ENCODE data around the gene DNAI7.

Gene DNAI7

GRCh38 chr12:25083211-25083610 is 111.7 kb downstream of the DNAI7 start:
- no peak overlapping the region for H3K27ac ChIP-seq (ENCODE audit: low read depth, low read length)
- H3K9me3 ChIP-seq (ENCODE audit: control insufficient read depth in 1 of 2, low read length in 2 of 2): no peaks in the 10 kb centered on the region
- no peak overlapping the region for H3K9ac ChIP-seq (ENCODE audit: low read depth in 1 of 2, low read length in 2 of 2)
- H3K36me3 ChIP-seq (ENCODE audit: control insufficient read depth in 1 of 2, insufficient read depth in 2 of 2, low read length in 2 of 2): peaks cover 0 to 6% of the 10 kb centered on the region in 2 donors
- H3K4me1 ChIP-seq (ENCODE audit: control insufficient read depth in 1 of 2, insufficient read depth in 2 of 2, low read length in 2 of 2): no peaks in the 10 kb centered on the region
- no peaks in the 10 kb centered on the region for H3K27me3 ChIP-seq (ENCODE audit: control insufficient read depth in 1 of 2, insufficient read depth in 2 of 2, low read length in 2 of 2)
- H3K4me3 ChIP-seq (ENCODE audit: low read depth in 1 of 2, low read length in 2 of 2): no peak overlapping the region

GRCh38 chr12:25082628-25083027 is 112.3 kb downstream of the DNAI7 start:
- no peak overlapping the region for H3K9ac ChIP-seq (ENCODE audit: low read depth in 1 of 2, low read length in 2 of 2)
- no peak overlapping the region for H3K27ac ChIP-seq (ENCODE audit: low read depth, low read length)
- no peaks in the 10 kb centered on the region for H3K4me1 ChIP-seq (ENCODE audit: control insufficient read depth in 1 of 2, insufficient read depth in 2 of 2, low read length in 2 of 2)
- H3K27me3 ChIP-seq (ENCODE audit: control insufficient read depth in 1 of 2, insufficient read depth in 2 of 2, low read length in 2 of 2): no peaks in the 10 kb centered on the region
- peaks cover 0 to 6% of the 10 kb centered on the region in 2 donors for H3K36me3 ChIP-seq (ENCODE audit: control insufficient read depth in 1 of 2, insufficient read depth in 2 of 2, low read length in 2 of 2)
- H3K4me3 ChIP-seq (ENCODE audit: low read depth in 1 of 2, low read length in 2 of 2): no peak overlapping the region
- no peaks in the 10 kb centered on the region for H3K9me3 ChIP-seq (ENCODE audit: control insufficient read depth in 1 of 2, low read length in 2 of 2)

GRCh38 chr12:25079393-25079792 is 115.6 kb downstream of the DNAI7 start:
- Histone ChIP-seq H3K9ac (ENCODE audit: low read depth in 1 of 2, low read length in 2 of 2) (no peak overlapping the region), H3K9me3 (ENCODE audit: control insufficient read depth in 1 of 2, low read length in 2 of 2) (no peaks in the 10 kb centered on the region), H3K4me3 (ENCODE audit: low read depth in 1 of 2, low read length in 2 of 2) (no peak overlapping the region), H3K27ac (ENCODE audit: low read depth, low read length) (no peak overlapping the region), H3K4me1 (ENCODE audit: control insufficient read depth in 1 of 2, insufficient read depth in 2 of 2, low read length in 2 of 2) (no peaks in the 10 kb centered on the region), H3K36me3 (ENCODE audit: control insufficient read depth in 1 of 2, insufficient read depth in 2 of 2, low read length in 2 of 2) (no peaks in the 10 kb centered on the region), H3K27me3 (ENCODE audit: control insufficient read depth in 1 of 2, insufficient read depth in 2 of 2, low read length in 2 of 2) (no peaks in the 10 kb centered on the region)

- Histone ChIP-seq H3K27ac (ENCODE audit: low read depth, low read length) (no peak overlapping the region), H3K4me3 (ENCODE audit: low read depth in 1 of 2, low read length in 2 of 2) (no peak overlapping the region), H3K27me3 (ENCODE audit: control insufficient read depth in 1 of 2, insufficient read depth in 2 of 2, low read length in 2 of 2) (no peaks in the 10 kb centered on the region), H3K9ac (ENCODE audit: low read depth in 1 of 2, low read length in 2 of 2) (no peak overlapping the region), H3K36me3 (ENCODE audit: control insufficient read depth in 1 of 2, insufficient read depth in 2 of 2, low read length in 2 of 2) (peaks cover 0 to 2% of the 10 kb centered on the region in 2 donors), H3K9me3 (ENCODE audit: control insufficient read depth in 1 of 2, low read length in 2 of 2) (no peaks in the 10 kb centered on the region), H3K4me1 (ENCODE audit: control insufficient read depth in 1 of 2, insufficient read depth in 2 of 2, low read length in 2 of 2) (no peaks in the 10 kb centered on the region)
Measured at GRCh38 chr12:25074954-25075353, 120.0 kb downstream of the DNAI7 start.

GRCh38 chr12:25074113-25074512 is 120.8 kb downstream of the DNAI7 start:
- Histone ChIP-seq H3K4me1 (ENCODE audit: control insufficient read depth in 1 of 2, insufficient read depth in 2 of 2, low read length in 2 of 2) (no peaks in the 10 kb centered on the region), H3K27me3 (ENCODE audit: control insufficient read depth in 1 of 2, insufficient read depth in 2 of 2, low read length in 2 of 2) (no peaks in the 10 kb centered on the region), H3K9me3 (ENCODE audit: control insufficient read depth in 1 of 2, low read length in 2 of 2) (no peaks in the 10 kb centered on the region), H3K36me3 (ENCODE audit: control insufficient read depth in 1 of 2, insufficient read depth in 2 of 2, low read length in 2 of 2) (peaks cover 0 to 2% of the 10 kb centered on the region in 2 donors), H3K27ac (ENCODE audit: low read depth, low read length) (no peak overlapping the region), H3K9ac (ENCODE audit: low read depth in 1 of 2, low read length in 2 of 2) (no peak overlapping the region), H3K4me3 (ENCODE audit: low read depth in 1 of 2, low read length in 2 of 2) (no peak overlapping the region)

GRCh38 chr12:25072906-25073650 is 121.9 kb downstream of the DNAI7 start:
- no peaks in the 10 kb centered on the region for H3K27me3 ChIP-seq (ENCODE audit: control insufficient read depth in 1 of 2, insufficient read depth in 2 of 2, low read length in 2 of 2)
- H3K9ac ChIP-seq (ENCODE audit: low read depth in 1 of 2, low read length in 2 of 2): no peak overlapping the region
- H3K27ac ChIP-seq (ENCODE audit: low read depth, low read length): no peak overlapping the region

GRCh38 chr12:25071366-25071765 is 123.6 kb downstream of the DNAI7 start:
- peaks cover 0 to 9% of the 10 kb centered on the region in 2 donors for H3K36me3 ChIP-seq (ENCODE audit: control insufficient read depth in 1 of 2, insufficient read depth in 2 of 2, low read length in 2 of 2)
- H3K27ac ChIP-seq (ENCODE audit: low read depth, low read length): no peak overlapping the region
- H3K9me3 ChIP-seq (ENCODE audit: control insufficient read depth in 1 of 2, low read length in 2 of 2): no peaks in the 10 kb centered on the region
- no peak overlapping the region for H3K4me3 ChIP-seq (ENCODE audit: low read depth in 1 of 2, low read length in 2 of 2)
- H3K27me3 ChIP-seq (ENCODE audit: control insufficient read depth in 1 of 2, insufficient read depth in 2 of 2, low read length in 2 of 2): no peaks in the 10 kb centered on the region
- no peak overlapping the region for H3K9ac ChIP-seq (ENCODE audit: low read depth in 1 of 2, low read length in 2 of 2)
- H3K4me1 ChIP-seq (ENCODE audit: control insufficient read depth in 1 of 2, insufficient read depth in 2 of 2, low read length in 2 of 2): no peaks in the 10 kb centered on the region

More at GRCh38 chr12:25072906-25073650, 121.9 kb downstream of the DNAI7 start:
- Histone ChIP-seq H3K4me3 (ENCODE audit: low read depth in 1 of 2, low read length in 2 of 2) (no peak overlapping the region), H3K9me3 (ENCODE audit: control insufficient read depth in 1 of 2, low read length in 2 of 2) (no peaks in the 10 kb centered on the region), H3K4me1 (ENCODE audit: control insufficient read depth in 1 of 2, insufficient read depth in 2 of 2, low read length in 2 of 2) (no peaks in the 10 kb centered on the region), H3K36me3 (ENCODE audit: control insufficient read depth in 1 of 2, insufficient read depth in 2 of 2, low read length in 2 of 2) (peaks cover 0 to 3% of the 10 kb centered on the region in 2 donors)

- no peak overlapping the region for H3K4me3 ChIP-seq (ENCODE audit: low read depth in 1 of 2, low read length in 2 of 2)
Measured at GRCh38 chr12:25069224-25069623, 125.7 kb downstream of the DNAI7 start.

GRCh38 chr12:25065035-25065434 is 129.9 kb downstream of the DNAI7 start:
- Histone ChIP-seq H3K4me1 (ENCODE audit: control insufficient read depth in 1 of 2, insufficient read depth in 2 of 2, low read length in 2 of 2) (no peaks in the 10 kb centered on the region), H3K27ac (ENCODE audit: low read depth, low read length) (no peak overlapping the region), H3K4me3 (ENCODE audit: low read depth in 1 of 2, low read length in 2 of 2) (no peak overlapping the region), H3K27me3 (ENCODE audit: control insufficient read depth in 1 of 2, insufficient read depth in 2 of 2, low read length in 2 of 2) (no peaks in the 10 kb centered on the region), H3K36me3 (ENCODE audit: control insufficient read depth in 1 of 2, insufficient read depth in 2 of 2, low read length in 2 of 2) (peaks cover 0 to 6% of the 10 kb centered on the region in 2 donors), H3K9me3 (ENCODE audit: control insufficient read depth in 1 of 2, low read length in 2 of 2) (no peaks in the 10 kb centered on the region), H3K9ac (ENCODE audit: low read depth in 1 of 2, low read length in 2 of 2) (no peak overlapping the region)

More at GRCh38 chr12:25069224-25069623, 125.7 kb downstream of the DNAI7 start:
- Histone ChIP-seq H3K36me3 (ENCODE audit: control insufficient read depth in 1 of 2, insufficient read depth in 2 of 2, low read length in 2 of 2) (peaks cover 0 to 9% of the 10 kb centered on the region in 2 donors), H3K9ac (ENCODE audit: low read depth in 1 of 2, low read length in 2 of 2) (no peak overlapping the region), H3K27ac (ENCODE audit: low read depth, low read length) (no peak overlapping the region), H3K4me1 (ENCODE audit: control insufficient read depth in 1 of 2, insufficient read depth in 2 of 2, low read length in 2 of 2) (no peaks in the 10 kb centered on the region), H3K27me3 (ENCODE audit: control insufficient read depth in 1 of 2, insufficient read depth in 2 of 2, low read length in 2 of 2) (no peaks in the 10 kb centered on the region), H3K9me3 (ENCODE audit: control insufficient read depth in 1 of 2, low read length in 2 of 2) (no peaks in the 10 kb centered on the region)

- no peak overlapping the region for H3K9ac ChIP-seq (ENCODE audit: low read depth in 1 of 2, low read length in 2 of 2)
- H3K4me1 ChIP-seq (ENCODE audit: control insufficient read depth in 1 of 2, insufficient read depth in 2 of 2, low read length in 2 of 2): no peaks in the 10 kb centered on the region
- no peaks in the 10 kb centered on the region for H3K27me3 ChIP-seq (ENCODE audit: control insufficient read depth in 1 of 2, insufficient read depth in 2 of 2, low read length in 2 of 2)
- peaks cover 0 to 6% of the 10 kb centered on the region in 2 donors for H3K36me3 ChIP-seq (ENCODE audit: control insufficient read depth in 1 of 2, insufficient read depth in 2 of 2, low read length in 2 of 2)
- H3K4me3 ChIP-seq (ENCODE audit: low read depth in 1 of 2, low read length in 2 of 2): no peak overlapping the region
- H3K27ac ChIP-seq (ENCODE audit: low read depth, low read length): no peak overlapping the region
- no peaks in the 10 kb centered on the region for H3K9me3 ChIP-seq (ENCODE audit: control insufficient read depth in 1 of 2, low read length in 2 of 2)
Measured at GRCh38 chr12:25063873-25064628, 130.9 kb downstream of the DNAI7 start.

All from duodenal mucosa (tissue), 2 donors.